ENCODE measurements around the gene SPSB1.

- TF ChIP-seq CTCF (IDR thresholded peaks at IDR 0.05) (no peak), POLR2A (IDR thresholded peaks at IDR 0.05) (no peak)
Measured at GRCh38 chr1:9271861-9272595, 20.7 kb upstream of the SPSB1 start.
